Measurements from ENCODE around the gene ZNF654. TPM values are rescaled to one million over a fixed set of nuclear protein-coding genes. Genes with fewer than 3 reads are reported as not detected.

ZNF654 gene
- total and polyA plus RNA-seq, 9 of the 15 experiments (the other 6 are each of a cell fraction or from before 2014, with no cell fraction given), result 2.4 to 8.6 (median 5.1) TPM

GRCh38 chr3:88133711-88134263 lies 74.7 kb downstream of the ZNF654 start:
- H4K20me1 ChIP-seq (replicated peaks; ENCODE audit: control insufficient read depth, insufficient read depth, low read length), result no peaks in the 10 kb centered on the region
- intact Hi-C loops (cut with micrococcal nuclease), result no loop called here
- H3K27me3 ChIP-seq (ENCODE audit: control insufficient read depth in 2 of 2, insufficient read depth in 2 of 2, low read length in 2 of 2), result no peaks in the 10 kb centered on the region
- H3K9ac ChIP-seq (ENCODE audit: insufficient read depth in 1 of 2, low read depth in 2 of 2, low read length in 2 of 2), result no peak overlapping the region
- no peak overlapping the region for H3K27ac ChIP-seq (ENCODE audit: extremely low read depth, low read depth, low read length)
- FAIRE-seq (no peak), DNase-seq (ENCODE audit: extremely low read depth in 1 of 4, low spot score in 3 of 4) (no peak), ATAC-seq (no peak)
- H2AFZ ChIP-seq (ENCODE audit: low read depth, low read length), result no peak overlapping the region
- no peak overlapping the region for H3K4me3 ChIP-seq
- ChIA-PET POLR2A (interaction anchor here (0.9 kb wide), 1 partner anchor 13 kb away, joined by 4 read pairs; no protein-coding TSS in a partner anchor), CTCF (ENCODE audit: low intra/inter-chr PET ratio) (no interaction called here)
- TF ChIP-seq U2AF1 (optimal IDR thresholded peaks at IDR 0.05; ENCODE audit: low read depth, low read length) (no peak), KDM4B (IDR thresholded peaks at IDR 0.05; ENCODE audit: borderline replicate concordance in 2 of 2, low read depth in 1 of 2) (no peak), TAF7 (tag; IDR thresholded peaks at IDR 0.05) (no peak), ATF3 (IDR thresholded peaks at IDR 0.05) (no peak), ATF3 (CRISPR knock-in tag; conservative IDR thresholded peaks at IDR 0.05) (no peak), MTA3 (IDR thresholded peaks at IDR 0.05; ENCODE audit: borderline replicate concordance) (no peak), ZNF699 (CRISPR knock-in tag; IDR thresholded peaks at IDR 0.05; ENCODE audit: insufficient replicate concordance) (no peak), TEAD4 (IDR thresholded peaks at IDR 0.05; ENCODE audit: low read length) (no peak), TEAD4 (CRISPR knock-in tag; IDR thresholded peaks at IDR 0.05; ENCODE audit: borderline replicate concordance) (no peak), SNIP1 (IDR thresholded peaks at IDR 0.05; ENCODE audit: low read depth) (no peak), ADNP (tag; IDR thresholded peaks at IDR 0.05) (no peak), ARID2 (IDR thresholded peaks at IDR 0.05) (no peak), ZNF512 (tag; IDR thresholded peaks at IDR 0.05) (no peak)
- no TSS peak for BruUV-seq (replicated peaks)
- H3K4me1 ChIP-seq (replicated peaks in 1 of 2; ENCODE audit: control insufficient read depth in 2 of 2, insufficient read depth in 2 of 2, low read length in 2 of 2), result no peaks in the 10 kb centered on the region; a peak in 1 of 5 replicates
- H3K79me2 ChIP-seq (ENCODE audit: control insufficient read depth, insufficient read depth, low read length), result no peaks in the 10 kb centered on the region; the same call in 2 of the 3 replicates
- no peak overlapping the region for H3K4me2 ChIP-seq (ENCODE audit: insufficient read depth, low read length)
- H3K36me3 ChIP-seq (ENCODE audit: control insufficient read depth, insufficient read depth, low read length), result peaks cover 59% of the 10 kb centered on the region; the same call in 2 of the 3 replicates
- no peaks in the 10 kb centered on the region for H3K9me3 ChIP-seq (replicated peaks; ENCODE audit: control insufficient read depth, insufficient read depth, low read depth, low read length)
- no peaks in the 10 kb centered on the region for H3K9me1 ChIP-seq (ENCODE audit: control insufficient read depth, insufficient read depth, low read length)
- 0% methylated on average over 1 of the region's 1 CpG for WGBS (ENCODE audit: insufficient coverage, low coverage, missing lambda C conversion rate)
- in situ Hi-C loops (cut with MboI), result loop anchor here (10.0 kb wide), 1 partner anchor 329 kb away; no protein-coding TSS in a partner anchor

All from K562 (cell line).